PFSK-1 (cell line): Measurements from ENCODE around the gene CCDC12.

Experiments used
- FOXP2 ChIP-seq: optimal IDR thresholded peaks from 2 replicates; pipeline ENCODE3; 2011; ENCODE audit warnings: borderline replicate concordance, control low read depth, inconsistent platforms; ENCODE audit not compliant: insufficient read depth; ENCODE audit errors: extremely low read length, extremely low read depth
- POLR2AphosphoS5 ChIP-seq: IDR thresholded peaks from 2 replicates; pipeline ENCODE4 v1.6.1; 2012; ENCODE audit warnings: low read depth, mild to moderate bottlenecking, control low read depth, low read length, moderate library complexity
- SIN3A ChIP-seq: IDR thresholded peaks from 2 replicates; pipeline ENCODE4 v1.6.1; 2012; ENCODE audit warnings: mild to moderate bottlenecking, low read length, moderate library complexity, borderline replicate concordance; ENCODE audit not compliant: insufficient read depth
- TAF1 ChIP-seq: IDR thresholded peaks from 2 replicates; pipeline ENCODE4 v1.6.1; 2012; ENCODE audit warnings: low read length, control low read depth, borderline replicate concordance; ENCODE audit not compliant: insufficient read depth
- TF ChIP-seq, protein P1 (sequence below), 2 experiments: IDR thresholded peaks; 2 replicates each; pipeline versions ENCODE4 v1.6.1 to v1.8.0; 2011 to 2012; ENCODE audit warnings: low read depth in 2 of 2, low read length in 2 of 2, control low read depth in 1 of 2, inconsistent platforms in 1 of 2, mild to moderate bottlenecking in 1 of 2, moderate library complexity in 1 of 2; ENCODE audit not compliant: insufficient read depth in 1 of 2

DNA sequence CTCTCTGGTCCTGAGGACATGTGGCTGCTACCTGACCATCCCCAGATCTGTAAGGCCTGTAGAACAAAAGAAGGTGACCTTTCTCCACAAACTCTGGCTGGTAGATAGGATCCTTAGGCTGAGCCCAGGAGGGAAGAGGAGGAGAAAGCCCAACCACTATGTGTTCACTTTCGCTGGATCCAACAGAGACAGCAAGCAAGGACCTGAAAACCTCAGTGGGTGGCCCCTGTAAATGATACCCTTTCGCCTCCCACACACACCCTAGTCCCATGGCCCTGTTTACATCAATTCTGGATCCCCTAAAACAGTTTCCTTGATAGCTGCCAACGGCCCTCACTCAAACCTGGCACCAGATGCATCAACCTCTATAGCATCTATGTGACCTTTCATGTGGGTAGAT lies 22.4 kb downstream of the CCDC12 start:
- TF ChIP-seq, protein P1, sequence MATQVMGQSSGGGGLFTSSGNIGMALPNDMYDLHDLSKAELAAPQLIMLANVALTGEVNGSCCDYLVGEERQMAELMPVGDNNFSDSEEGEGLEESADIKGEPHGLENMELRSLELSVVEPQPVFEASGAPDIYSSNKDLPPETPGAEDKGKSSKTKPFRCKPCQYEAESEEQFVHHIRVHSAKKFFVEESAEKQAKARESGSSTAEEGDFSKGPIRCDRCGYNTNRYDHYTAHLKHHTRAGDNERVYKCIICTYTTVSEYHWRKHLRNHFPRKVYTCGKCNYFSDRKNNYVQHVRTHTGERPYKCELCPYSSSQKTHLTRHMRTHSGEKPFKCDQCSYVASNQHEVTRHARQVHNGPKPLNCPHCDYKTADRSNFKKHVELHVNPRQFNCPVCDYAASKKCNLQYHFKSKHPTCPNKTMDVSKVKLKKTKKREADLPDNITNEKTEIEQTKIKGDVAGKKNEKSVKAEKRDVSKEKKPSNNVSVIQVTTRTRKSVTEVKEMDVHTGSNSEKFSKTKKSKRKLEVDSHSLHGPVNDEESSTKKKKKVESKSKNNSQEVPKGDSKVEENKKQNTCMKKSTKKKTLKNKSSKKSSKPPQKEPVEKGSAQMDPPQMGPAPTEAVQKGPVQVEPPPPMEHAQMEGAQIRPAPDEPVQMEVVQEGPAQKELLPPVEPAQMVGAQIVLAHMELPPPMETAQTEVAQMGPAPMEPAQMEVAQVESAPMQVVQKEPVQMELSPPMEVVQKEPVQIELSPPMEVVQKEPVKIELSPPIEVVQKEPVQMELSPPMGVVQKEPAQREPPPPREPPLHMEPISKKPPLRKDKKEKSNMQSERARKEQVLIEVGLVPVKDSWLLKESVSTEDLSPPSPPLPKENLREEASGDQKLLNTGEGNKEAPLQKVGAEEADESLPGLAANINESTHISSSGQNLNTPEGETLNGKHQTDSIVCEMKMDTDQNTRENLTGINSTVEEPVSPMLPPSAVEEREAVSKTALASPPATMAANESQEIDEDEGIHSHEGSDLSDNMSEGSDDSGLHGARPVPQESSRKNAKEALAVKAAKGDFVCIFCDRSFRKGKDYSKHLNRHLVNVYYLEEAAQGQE (IDR thresholded peaks at IDR 0.05; ENCODE audit: insufficient read depth in 1 of 2, low read depth in 2 of 2, low read length in 2 of 2), result no peak
- TF ChIP-seq TAF1 (no peak), POLR2AphosphoS5 (no peak), FOXP2 (no peak), SIN3A (no peak)
